Astrocyte (in vitro differentiated cells and primary cell): ENCODE measurements around the gene RHBDL1. TPM values are rescaled to one million over a fixed set of nuclear protein-coding genes. Genes with fewer than 3 reads are reported as not detected.

Experiments
- DNase-seq: peaks from one replicate; pipeline ENCODE4 v3.0.0-alpha.2; 2010; ENCODE audit warnings: low read depth
- FAIRE-seq: peaks from 2 replicates; lab custom pipeline; 2011; peaks lifted over from hg19 to GRCh38; lab: Jason Lieb, UNC
- H2AFZ ChIP-seq: 2 replicates; pipeline ENCODE4 v1.6.0; 2012; ENCODE audit warnings: low read depth, low read length, inconsistent platforms
- H3K27ac ChIP-seq: 2 replicates; pipeline ENCODE4 v1.5.1; 2011; ENCODE audit warnings: low read depth, low read length, inconsistent platforms
- H3K27me3 ChIP-seq: 2 replicates; pipeline ENCODE4 v1.6.0; 2011; ENCODE audit warnings: low read length, inconsistent platforms; ENCODE audit not compliant: insufficient read depth
- H3K36me3 ChIP-seq: 2 replicates; pipeline ENCODE4 v1.5.1; 2011; ENCODE audit warnings: low read length, inconsistent platforms; ENCODE audit not compliant: insufficient read depth
- H3K4me1 ChIP-seq: 2 replicates; pipeline ENCODE4 v1.5.1; 2011; ENCODE audit warnings: low read length, inconsistent platforms; ENCODE audit not compliant: insufficient read depth
- H3K4me2 ChIP-seq: 2 replicates; pipeline ENCODE4 v1.6.0; 2012; ENCODE audit warnings: low read length, inconsistent platforms
- H3K4me3 ChIP-seq: 2 replicates; pipeline ENCODE4 v1.5.1; 2011; ENCODE audit warnings: low read depth, mild to moderate bottlenecking, low read length, inconsistent platforms; ENCODE audit not compliant: insufficient read depth
- H3K79me2 ChIP-seq: 2 replicates; pipeline ENCODE4 v1.6.0; 2012; ENCODE audit warnings: mild to moderate bottlenecking, low read length, inconsistent platforms; ENCODE audit not compliant: insufficient read depth
- H3K9ac ChIP-seq: 2 replicates; pipeline ENCODE4 v1.6.0; 2012; ENCODE audit warnings: mild to moderate bottlenecking, low read length, inconsistent platforms
- H3K9me3 ChIP-seq: 2 replicates; pipeline ENCODE4 v1.5.1; 2012; ENCODE audit warnings: low read depth, mild to moderate bottlenecking, low read length, inconsistent platforms; ENCODE audit not compliant: insufficient read depth
- H4K20me1 ChIP-seq: 2 replicates; pipeline ENCODE4 v1.6.0; 2012; ENCODE audit warnings: low read length, inconsistent platforms; ENCODE audit not compliant: insufficient read depth
- H3K27ac Mint-ChIP-seq: one replicate; pipeline ENCODE4 v1.8.0; 2021; ENCODE audit warnings: mild to moderate bottlenecking, mixed read lengths; ENCODE audit not compliant: unreplicated experiment
- H3K27me3 Mint-ChIP-seq: one replicate; pipeline ENCODE4 v1.8.0; 2021; ENCODE audit warnings: low read depth, mixed read lengths; ENCODE audit not compliant: unreplicated experiment
- H3K36me3 Mint-ChIP-seq: one replicate; pipeline ENCODE4 v1.8.0; 2021; ENCODE audit warnings: low read depth, mixed read lengths; ENCODE audit not compliant: unreplicated experiment
- H3K4me1 Mint-ChIP-seq: one replicate; pipeline ENCODE4 v1.8.0; 2021; ENCODE audit warnings: low read depth, mixed read lengths; ENCODE audit not compliant: unreplicated experiment
- H3K4me3 Mint-ChIP-seq: one replicate; pipeline ENCODE4 v1.8.0; 2021; ENCODE audit warnings: mild to moderate bottlenecking, moderate library complexity, mixed read lengths; ENCODE audit not compliant: unreplicated experiment
- H3K9me3 Mint-ChIP-seq: one replicate; pipeline ENCODE4 v1.8.0; 2021; ENCODE audit warnings: mild to moderate bottlenecking, mixed read lengths; ENCODE audit not compliant: unreplicated experiment
- CTCF ChIP-seq: IDR thresholded peaks from 2 replicates; pipeline ENCODE4 v1.5.1; 2011; ENCODE audit warnings: low read depth, mild to moderate bottlenecking, inconsistent platforms, low read length, moderate library complexity; ENCODE audit not compliant: insufficient read depth
- EZH2 ChIP-seq: IDR thresholded peaks from 2 replicates; pipeline ENCODE4 v1.6.1; 2012; ENCODE audit warnings: mild to moderate bottlenecking, low read length, inconsistent platforms; ENCODE audit not compliant: insufficient read depth
- total RNA-seq: library from RNA; stranded (reverse); gene quantifications from 2 replicates; pipeline ENCODE4 v1.2.1, GENCODE V29; 2021

RHBDL1 gene
- total RNA-seq, 1 donor from 2014 or later = 4.9 TPM

GRCh38 chr16:628321-629061 is 47.0 kb upstream of the RHBDL1 start:
- H3K36me3 ChIP-seq = no peaks in the 10 kb centered on the region
- peaks cover 20% of the 10 kb centered on the region for H3K4me1 ChIP-seq
- FAIRE-seq = no peak
- no peak overlapping the region for H3K27ac ChIP-seq
- peaks cover 4% of the 10 kb centered on the region for H3K4me1 Mint-ChIP-seq
- no peak for TF ChIP-seq CTCF
- TF ChIP-seq EZH2 = no peak
- H3K4me3 ChIP-seq = no peak overlapping the region
- H3K27me3 Mint-ChIP-seq = no peaks in the 10 kb centered on the region
- no peaks in the 10 kb centered on the region for H3K9me3 ChIP-seq
- no peak for DNase-seq
- peaks cover 8% of the 10 kb centered on the region for H4K20me1 ChIP-seq
- H3K4me3 Mint-ChIP-seq = no peak overlapping the region
- H2AFZ ChIP-seq = no peak overlapping the region
- H3K79me2 ChIP-seq = no peaks in the 10 kb centered on the region
- H3K27ac Mint-ChIP-seq = no peak overlapping the region
- H3K4me2 ChIP-seq = no peak overlapping the region
- H3K27me3 ChIP-seq = no peaks in the 10 kb centered on the region
- H3K9ac ChIP-seq = no peak overlapping the region
- H3K9me3 Mint-ChIP-seq = no peaks in the 10 kb centered on the region
- peaks cover 7% of the 10 kb centered on the region for H3K36me3 Mint-ChIP-seq

GRCh38 chr16:629185-629832 is 46.2 kb upstream of the RHBDL1 start:
- no peak overlapping the region for H3K4me2 ChIP-seq
- Mint-ChIP-seq H3K36me3 (peaks cover 7% of the 10 kb centered on the region), H3K4me3 (no peak overlapping the region), H3K4me1 (peaks cover 4% of the 10 kb centered on the region), H3K27ac (no peak overlapping the region), H3K9me3 (no peaks in the 10 kb centered on the region), H3K27me3 (no peaks in the 10 kb centered on the region)
- FAIRE-seq = no peak
- no peak overlapping the region for H2AFZ ChIP-seq
- H3K27me3 ChIP-seq = no peaks in the 10 kb centered on the region
- no peak overlapping the region for H3K4me3 ChIP-seq
- H3K9me3 ChIP-seq = no peaks in the 10 kb centered on the region
- H3K79me2 ChIP-seq = no peaks in the 10 kb centered on the region
- no peak overlapping the region for H3K27ac ChIP-seq
- H3K9ac ChIP-seq = no peak overlapping the region
- DNase-seq = no peak
- H4K20me1 ChIP-seq = peaks cover 11% of the 10 kb centered on the region
- no peaks in the 10 kb centered on the region for H3K36me3 ChIP-seq
- TF ChIP-seq CTCF (no peak), EZH2 (no peak)
- H3K4me1 ChIP-seq = peaks cover 20% of the 10 kb centered on the region

GRCh38 chr16:629833-630248 is 45.6 kb upstream of the RHBDL1 start:
- no peak for DNase-seq
- H3K36me3 ChIP-seq = no peaks in the 10 kb centered on the region
- H4K20me1 ChIP-seq = peaks cover 16% of the 10 kb centered on the region
- no peak overlapping the region for H2AFZ ChIP-seq
- H3K4me1 ChIP-seq = peaks cover 20% of the 10 kb centered on the region
- Mint-ChIP-seq H3K9me3 (no peaks in the 10 kb centered on the region), H3K36me3 (peaks cover 7% of the 10 kb centered on the region), H3K27me3 (no peaks in the 10 kb centered on the region), H3K4me1 (peaks cover 4% of the 10 kb centered on the region), H3K4me3 (no peak overlapping the region), H3K27ac (no peak overlapping the region)
- no peak overlapping the region for H3K27ac ChIP-seq
- H3K9ac ChIP-seq = no peak overlapping the region
- H3K9me3 ChIP-seq = no peaks in the 10 kb centered on the region
- no peak overlapping the region for H3K4me3 ChIP-seq
- no peak overlapping the region for H3K4me2 ChIP-seq
- FAIRE-seq = no peak
- H3K27me3 ChIP-seq = no peaks in the 10 kb centered on the region
- peaks cover 2% of the 10 kb centered on the region for H3K79me2 ChIP-seq
- TF ChIP-seq EZH2 = no peak
- no peak for TF ChIP-seq CTCF
